ENCODE data around the gene ISLR2.
"Not testable (repeated sequence)": the region's sequence is repeated elsewhere in the genome, so short reads cannot be mapped to it uniquely, and the experiment has no call there.

Gene ISLR2

GRCh38 chr15:74162195-74162536 lies 31.8 kb downstream of the ISLR2 start:
- H3K4me3 Mint-ChIP-seq; H3K9me3 Mint-ChIP-seq; H3K4me1 Mint-ChIP-seq; H3K27ac Mint-ChIP-seq; H3K36me3 Mint-ChIP-seq; DNase-seq (ENCODE audit: low spot score in 2 of 2); ATAC-seq: not testable (repeated sequence)

GRCh38 chr15:74165461-74165860 lies 35.1 kb downstream of the ISLR2 start:
- Mint-ChIP-seq H3K4me3 (no peak overlapping the region), H3K36me3 (no peaks in the 10 kb centered on the region), H3K9me3 (no peaks in the 10 kb centered on the region), H3K27ac (no peak overlapping the region), H3K4me1 (no peaks in the 10 kb centered on the region)
- no peak for ATAC-seq
- no peak for DNase-seq (ENCODE audit: low spot score in 2 of 2)

GRCh38 chr15:74167891-74168331 lies 37.5 kb downstream of the ISLR2 start:
- DNase-seq (ENCODE audit: low spot score in 2 of 2) = no peak
- Mint-ChIP-seq H3K4me3 (no peak overlapping the region), H3K27ac (no peak overlapping the region), H3K9me3 (no peaks in the 10 kb centered on the region), H3K36me3 (no peaks in the 10 kb centered on the region), H3K4me1 (no peaks in the 10 kb centered on the region)
- no peak for ATAC-seq

GRCh38 chr15:74168711-74169126 lies 38.3 kb downstream of the ISLR2 start:
- Mint-ChIP-seq H3K9me3 (no peaks in the 10 kb centered on the region), H3K36me3 (no peaks in the 10 kb centered on the region), H3K4me1 (no peaks in the 10 kb centered on the region), H3K4me3 (no peak overlapping the region), H3K27ac (no peak overlapping the region)
- DNase-seq (ENCODE audit: low spot score in 2 of 2) (no peak), ATAC-seq (no peak)

GRCh38 chr15:74170071-74170844 lies 39.9 kb downstream of the ISLR2 start:
- Mint-ChIP-seq H3K9me3 (no peaks in the 10 kb centered on the region), H3K4me3 (no peak overlapping the region), H3K36me3 (no peaks in the 10 kb centered on the region), H3K4me1 (no peaks in the 10 kb centered on the region), H3K27ac (no peak overlapping the region)
- no peak for ATAC-seq
- no peak for DNase-seq (ENCODE audit: low spot score in 2 of 2)

- Mint-ChIP-seq H3K4me1 (no peaks in the 10 kb centered on the region), H3K4me3 (no peak overlapping the region), H3K9me3 (no peaks in the 10 kb centered on the region), H3K36me3 (no peaks in the 10 kb centered on the region), H3K27ac (no peak overlapping the region)
- no peak for DNase-seq (ENCODE audit: low spot score in 2 of 2)
- no peak for ATAC-seq
Measured at GRCh38 chr15:74170875-74171578, 40.6 kb downstream of the ISLR2 start.

- ATAC-seq = no peak
- Mint-ChIP-seq H3K27ac (no peak overlapping the region), H3K9me3 (no peaks in the 10 kb centered on the region), H3K4me1 (no peaks in the 10 kb centered on the region), H3K36me3 (no peaks in the 10 kb centered on the region), H3K4me3 (no peak overlapping the region)
- DNase-seq (ENCODE audit: low spot score in 2 of 2) = no peak
Measured at GRCh38 chr15:74171965-74172541, 41.7 kb downstream of the ISLR2 start.

- Mint-ChIP-seq H3K4me1 (no peaks in the 10 kb centered on the region), H3K4me3 (no peak overlapping the region), H3K36me3 (no peaks in the 10 kb centered on the region), H3K27ac (no peak overlapping the region), H3K9me3 (no peaks in the 10 kb centered on the region)
- DNase-seq (ENCODE audit: low spot score in 2 of 2) = no peak
- no peak for ATAC-seq
Measured at GRCh38 chr15:74172701-74173379, 42.5 kb downstream of the ISLR2 start.

GRCh38 chr15:74173380-74174218 lies 43.2 kb downstream of the ISLR2 start, which contains the start of gene ISLR:
TSS of gene ISLR (plus strand) at chr15:74173710. CDS start at chr15:74174859, 1,149 bp downstream.
- no peaks in the 10 kb centered on the region for H3K36me3 Mint-ChIP-seq
- DNase-seq (ENCODE audit: low spot score in 2 of 2) = no peak
- no peaks in the 10 kb centered on the region for H3K4me1 Mint-ChIP-seq
- H3K9me3 Mint-ChIP-seq = no peaks in the 10 kb centered on the region
- no peak within 1 kb of the TSS for H3K27ac Mint-ChIP-seq
- no peak for ATAC-seq
- no peak within 1 kb of the TSS for H3K4me3 Mint-ChIP-seq

GRCh38 chr15:74174219-74174957 lies 44.0 kb downstream of the ISLR2 start:
- Mint-ChIP-seq H3K4me3 (no peak overlapping the region), H3K4me1 (peaks cover 5% of the 10 kb centered on the region), H3K36me3 (no peaks in the 10 kb centered on the region), H3K27ac (no peak overlapping the region), H3K9me3 (no peaks in the 10 kb centered on the region)
- no peak for DNase-seq (ENCODE audit: low spot score in 2 of 2)
- no peak for ATAC-seq

- DNase-seq (ENCODE audit: low spot score in 2 of 2) (no peak), ATAC-seq (no peak)
- Mint-ChIP-seq H3K27ac (no peak overlapping the region), H3K9me3 (no peaks in the 10 kb centered on the region), H3K4me3 (no peak overlapping the region), H3K36me3 (no peaks in the 10 kb centered on the region), H3K4me1 (peaks cover 6% of the 10 kb centered on the region)
Measured at GRCh38 chr15:74174958-74175253, 44.5 kb downstream of the ISLR2 start.

- no peak overlapping the region for H3K4me3 Mint-ChIP-seq
- H3K27ac Mint-ChIP-seq = no peak overlapping the region
- peaks cover 6% of the 10 kb centered on the region for H3K4me1 Mint-ChIP-seq
- no peak for DNase-seq (ENCODE audit: low spot score in 2 of 2)
- no peaks in the 10 kb centered on the region for H3K9me3 Mint-ChIP-seq
- no peak for ATAC-seq
- H3K36me3 Mint-ChIP-seq = no peaks in the 10 kb centered on the region
Measured at GRCh38 chr15:74175271-74176191, 45.1 kb downstream of the ISLR2 start.

- no peak overlapping the region for H3K27ac Mint-ChIP-seq
- no peak overlapping the region for H3K4me3 Mint-ChIP-seq
- no peaks in the 10 kb centered on the region for H3K9me3 Mint-ChIP-seq
- H3K36me3 Mint-ChIP-seq = no peaks in the 10 kb centered on the region
- ATAC-seq (no peak), DNase-seq (ENCODE audit: low spot score in 2 of 2) (no peak)
- peaks cover 6% of the 10 kb centered on the region for H3K4me1 Mint-ChIP-seq
Measured at GRCh38 chr15:74176262-74177214, 46.2 kb downstream of the ISLR2 start.

All from stimulated activated effector memory CD8-positive, alpha-beta T cell treated with anti-CD3 and anti-CD28 coated beads, Interleukin-12 subunit alpha, Interleukin-12 subunit beta, amount 100 ng/mL, for 72 hours (primary cell).